ENCODE results near the gene RPL10.

Gene RPL10

DNA sequence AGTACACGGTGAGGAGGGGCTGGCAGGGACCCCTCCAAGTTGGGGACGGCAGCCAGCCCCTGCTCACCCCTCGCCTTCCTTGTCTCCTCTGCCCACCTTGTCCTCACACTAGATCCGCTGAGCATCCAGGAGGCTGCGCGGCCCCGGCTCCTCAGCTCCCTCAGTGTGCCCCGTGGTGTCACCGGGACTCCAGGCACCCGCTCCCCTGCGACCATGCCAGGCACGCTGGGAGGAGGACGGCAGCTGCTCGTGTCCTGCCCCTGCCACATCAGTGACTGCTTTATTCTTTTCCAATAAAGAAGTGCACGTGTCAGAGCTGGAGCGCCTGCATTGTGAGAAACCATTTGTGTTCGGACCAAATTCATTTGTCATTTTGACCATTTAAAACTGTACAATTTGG, 52.1 kb downstream of the RPL10 start:
- Mint-ChIP-seq H3K4me3 (no peak overlapping the region), H3K36me3 (peaks cover 58% of the 10 kb centered on the region), H3K4me1 (peaks cover 13% of the 10 kb centered on the region), H3K9me3 (no peaks in the 10 kb centered on the region), H3K27ac (no peak overlapping the region)
- ATAC-seq (no peak), DNase-seq (ENCODE audit: low spot score in 2 of 2) (no peak)

All from stimulated activated effector memory CD8-positive, alpha-beta T cell treated with anti-CD3 and anti-CD28 coated beads, Interleukin-12 subunit alpha, Interleukin-12 subunit beta, amount 100 ng/mL, for 72 hours (primary cell).